ENCODE results near the gene AURKA.

GRCh38 chr20:56350842-56351241 lies 41.2 kb downstream of the AURKA start:
- no peak for TF ChIP-seq CTCF (IDR thresholded peaks at IDR 0.05; ENCODE audit: low read depth, low read length, missing input control)
- no peak for TF ChIP-seq FOXA1 (IDR thresholded peaks at IDR 0.05)
- TF ChIP-seq GABPA (IDR thresholded peaks at IDR 0.05 in 1 of 2, conservative IDR thresholded peaks at IDR 0.05 in 1 of 2) = no peak
- no peak for TF ChIP-seq ATF3 (IDR thresholded peaks at IDR 0.05)

Measured in liver (tissue), 3 donors.